Endothelial cell of hepatic sinusoid (primary cell): ENCODE measurements around the gene CUX1.

ENCODE experiments used
- in situ Hi-C: cut with HindIII; loops from 2 replicates; pipeline ENCODE4 v1.10.0; 2017; ENCODE audit warnings: low sequenced_read_pairs

Gene CUX1

GRCh38 chr7:101933028-101933427, 115.6 kb downstream of the CUX1 start:
- in situ Hi-C loops: loop anchor here (10.0 kb wide), 1 partner anchor 282 kb away; no protein-coding TSS in a partner anchor

GRCh38 chr7:101933688-101934121, 116.3 kb downstream of the CUX1 start:
- in situ Hi-C loops: loop anchor here (10.0 kb wide), 1 partner anchor 281 kb away; no protein-coding TSS in a partner anchor

- in situ Hi-C loops: loop anchor here (5.0 to 10.0 kb wide), 2 partner anchors 47 to 280 kb away; no protein-coding TSS in a partner anchor
Observed at GRCh38 chr7:101934618-101935017, 117.2 kb downstream of the CUX1 start.

- in situ Hi-C loops: loop anchor here (5.0 to 10.0 kb wide), 2 partner anchors 48 to 279 kb away; no protein-coding TSS in a partner anchor
Observed at GRCh38 chr7:101935521-101936141, 118.2 kb downstream of the CUX1 start.

- in situ Hi-C loops: loop anchor here (5.0 to 10.0 kb wide), 2 partner anchors 49 to 279 kb away; no protein-coding TSS in a partner anchor
Observed at GRCh38 chr7:101936223-101936610, 118.8 kb downstream of the CUX1 start.

GRCh38 chr7:101936611-101937231, 119.3 kb downstream of the CUX1 start:
- in situ Hi-C loops: loop anchor here (5.0 to 10.0 kb wide), 2 partner anchors 49 to 278 kb away; no protein-coding TSS in a partner anchor

GRCh38 chr7:101937717-101938514, 120.5 kb downstream of the CUX1 start:
- in situ Hi-C loops: loop anchor here (5.0 to 10.0 kb wide), 2 partner anchors 51 to 277 kb away; no protein-coding TSS in a partner anchor

- in situ Hi-C loops: loop anchor here (5.0 to 10.0 kb wide), 2 partner anchors 52 to 276 kb away; no protein-coding TSS in a partner anchor
Observed at GRCh38 chr7:101939136-101939695, 121.8 kb downstream of the CUX1 start.

GRCh38 chr7:101940151-101940550, 122.7 kb downstream of the CUX1 start:
- in situ Hi-C loops: no loop called here

GRCh38 chr7:101940830-101941229, 123.4 kb downstream of the CUX1 start:
- in situ Hi-C loops: no loop called here

- in situ Hi-C loops: no loop called here
Observed at GRCh38 chr7:101941481-101942383, 124.3 kb downstream of the CUX1 start.

GRCh38 chr7:101942603-101943210, 125.3 kb downstream of the CUX1 start:
- in situ Hi-C loops: no loop called here

GRCh38 chr7:101943306-101943705, 125.9 kb downstream of the CUX1 start:
- in situ Hi-C loops: no loop called here

- in situ Hi-C loops: no loop called here
Observed at GRCh38 chr7:101943889-101944600, 126.6 kb downstream of the CUX1 start.

- in situ Hi-C loops: no loop called here
Observed at GRCh38 chr7:101944611-101945010, 127.2 kb downstream of the CUX1 start.

- in situ Hi-C loops: no loop called here
Observed at GRCh38 chr7:101945034-101945758, 127.8 kb downstream of the CUX1 start.

GRCh38 chr7:101947899-101948298, 130.5 kb downstream of the CUX1 start:
- in situ Hi-C loops: no loop called here

- in situ Hi-C loops: no loop called here
Observed at GRCh38 chr7:101948650-101949049, 131.2 kb downstream of the CUX1 start.
